WTC11 (cell line): ENCODE results near the gene GALNT2. TPM values are rescaled to one million over a fixed set of nuclear protein-coding genes. Genes with fewer than 3 reads are reported as not detected.
A peak's percentile ranks its signal among the peaks of the same experiment; 100 is the strongest.

Experiments used
- ATAC-seq: fragments of 200-7000 bp; cut with Tn5 transposase; 2 replicates; pipeline ENCODE4 v1.10.0; 2021; ENCODE audit warnings: mild to moderate bottlenecking, moderate library complexity
- CTCF ChIA-PET: fragments of 300-600 bp; sonication (Branson Sonifier 250); formaldehyde crosslinking; loops from one replicate; lab custom pipeline; 2021; ENCODE audit warnings: antibody characterized with exemption; lab: Charles Lee
- POLR2A ChIA-PET: fragments of 350-600 bp; sonication (Branson Sonifier 250); formaldehyde crosslinking; loops from one replicate; lab custom pipeline; 2021; ENCODE audit warnings: antibody characterized with exemption; lab: Charles Lee
- DNase-seq: peaks from one replicate; pipeline ENCODE4 v3.0.0; 2021; ENCODE audit warnings: low spot score
- H3K27ac Mint-ChIP-seq: 2 replicates; pipeline ENCODE4 v1.8.0; 2021; ENCODE audit warnings: mixed read lengths
- H3K27me3 Mint-ChIP-seq: 2 replicates; pipeline ENCODE4 v1.8.0; 2021; ENCODE audit warnings: low read depth, mild to moderate bottlenecking, moderate library complexity, mixed read lengths
- H3K36me3 Mint-ChIP-seq: 2 replicates; pipeline ENCODE4 v1.8.0; 2021; ENCODE audit warnings: mixed read lengths
- H3K4me1 Mint-ChIP-seq: 2 replicates; pipeline ENCODE4 v1.8.0; 2022; ENCODE audit warnings: mixed read lengths
- H3K4me3 Mint-ChIP-seq: 2 replicates; pipeline ENCODE4 v1.8.0; 2021; ENCODE audit warnings: mild to moderate bottlenecking, moderate library complexity, mixed read lengths
- H3K9me3 Mint-ChIP-seq: 2 replicates; pipeline ENCODE4 v1.8.0; 2021; ENCODE audit warnings: mixed read lengths
- AFF4 ChIP-seq: sonication (generic); formaldehyde crosslinking; IDR thresholded peaks from 2 replicates; pipeline ENCODE4 v1.8.1; 2023; ENCODE audit warnings: mild to moderate bottlenecking, missing genetic modification reagents, borderline replicate concordance
- CTCF ChIP-seq: fragments of 200-600 bp; IDR thresholded peaks from 2 replicates; pipeline ENCODE4 v1.8.0; 2022; ENCODE audit warnings: antibody characterized with exemption
- FOXK1 ChIP-seq: sonication (generic); formaldehyde crosslinking; IDR thresholded peaks from 2 replicates; pipeline ENCODE4 v1.8.0; 2022; ENCODE audit warnings: mild to moderate bottlenecking, moderate library complexity, missing genetic modification reagents
- GABPB1 ChIP-seq: sonication (generic); formaldehyde crosslinking; IDR thresholded peaks from 2 replicates; pipeline ENCODE4 v1.8.1; 2023; ENCODE audit warnings: mild to moderate bottlenecking, missing genetic modification reagents
- GRHL2 ChIP-seq: fragments of 250-450 bp; sonication (Bioruptor Pico); IDR thresholded peaks from 2 replicates; pipeline ENCODE4 v1.8.0; 2022; ENCODE audit warnings: mild to moderate bottlenecking, moderate library complexity; ENCODE audit not compliant: insufficient replicate concordance, severe bottlenecking
- SP1 ChIP-seq: sonication (generic); formaldehyde crosslinking; conservative IDR thresholded peaks from 2 replicates; pipeline ENCODE4 v1.8.1; 2022; ENCODE audit warnings: missing genetic modification reagents
- USF1 ChIP-seq: sonication (generic); formaldehyde crosslinking; IDR thresholded peaks from 2 replicates; pipeline ENCODE4 v1.8.0; 2022; ENCODE audit warnings: mild to moderate bottlenecking, missing genetic modification reagents
- ZBTB21 ChIP-seq: sonication (generic); formaldehyde crosslinking; IDR thresholded peaks from 2 replicates; pipeline ENCODE4 v1.8.1; 2023; ENCODE audit warnings: mild to moderate bottlenecking, missing genetic modification reagents, borderline replicate concordance
- ZNF219 ChIP-seq: sonication (generic); formaldehyde crosslinking; IDR thresholded peaks from 2 replicates; pipeline ENCODE4 v1.8.0; 2023; ENCODE audit warnings: missing genetic modification reagents, mild to moderate bottlenecking, borderline replicate concordance
- total RNA-seq: library from RNA; stranded (reverse); gene quantifications from 3 replicates; pipeline ENCODE4 v1.2.3, GENCODE V29; 2021
- TF ChIP-seq, protein P1 (sequence below): fragments of 250-450 bp; sonication (Bioruptor Pico); IDR thresholded peaks from 2 replicates; pipeline ENCODE4 v1.8.0; 2021; ENCODE audit warnings: mild to moderate bottlenecking
- TF ChIP-seq, protein P2 (sequence below): fragments of 250-450 bp; sonication (Bioruptor Pico); conservative IDR thresholded peaks from 2 replicates; pipeline ENCODE4 v1.9.0; 2021; ENCODE audit warnings: mild to moderate bottlenecking

Gene GALNT2
- total RNA-seq, 1 experiment from 2014 or later = 74.8 TPM

- TF ChIP-seq, protein P1, sequence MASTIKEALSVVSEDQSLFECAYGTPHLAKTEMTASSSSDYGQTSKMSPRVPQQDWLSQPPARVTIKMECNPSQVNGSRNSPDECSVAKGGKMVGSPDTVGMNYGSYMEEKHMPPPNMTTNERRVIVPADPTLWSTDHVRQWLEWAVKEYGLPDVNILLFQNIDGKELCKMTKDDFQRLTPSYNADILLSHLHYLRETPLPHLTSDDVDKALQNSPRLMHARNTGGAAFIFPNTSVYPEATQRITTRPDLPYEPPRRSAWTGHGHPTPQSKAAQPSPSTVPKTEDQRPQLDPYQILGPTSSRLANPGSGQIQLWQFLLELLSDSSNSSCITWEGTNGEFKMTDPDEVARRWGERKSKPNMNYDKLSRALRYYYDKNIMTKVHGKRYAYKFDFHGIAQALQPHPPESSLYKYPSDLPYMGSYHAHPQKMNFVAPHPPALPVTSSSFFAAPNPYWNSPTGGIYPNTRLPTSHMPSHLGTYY (CRISPR knock-in tag) = no peak
- no peak for TF ChIP-seq USF1
- TF ChIP-seq AFF4 = no peak
Measured at GRCh38 chr1:230166366-230167132, 99.5 kb downstream of the GALNT2 start (continued).

GRCh38 chr1:230167419-230167852, 100.4 kb downstream of the GALNT2 start:
- H3K27me3 Mint-ChIP-seq = no peaks in the 10 kb centered on the region
- H3K4me3 Mint-ChIP-seq = no peak overlapping the region
- DNase-seq (peak; percentile 32), ATAC-seq (peak; percentile 78)
- ChIA-PET POLR2A (no interaction called here), CTCF (interaction anchor here (0.6 to 1.7 kb wide), 6 partner anchors 37 to 318 kb away, joined by 3 to 4 read pairs (median 3); no protein-coding TSS in a partner anchor)
- peaks cover 12% of the 10 kb centered on the region for H3K36me3 Mint-ChIP-seq
- H3K27ac Mint-ChIP-seq = no peak overlapping the region
- peaks cover 13% of the 10 kb centered on the region for H3K9me3 Mint-ChIP-seq
- TF ChIP-seq ZNF219 (CRISPR knock-in tag) = no peak
- no peak for TF ChIP-seq ZBTB21 (CRISPR knock-in tag)
- peak; percentile 69 for TF ChIP-seq CTCF
- TF ChIP-seq GRHL2 = no peak
- TF ChIP-seq FOXK1 (CRISPR knock-in tag) = 0 out of 2 replicates have a peak, but pooled peaks have one; percentile 21
- TF ChIP-seq GABPB1 (CRISPR knock-in tag) = no peak
- 0 out of 2 replicates have a peak, but pooled peaks have one; percentile 32 for TF ChIP-seq SP1 (CRISPR knock-in tag)
- TF ChIP-seq, protein P2, sequence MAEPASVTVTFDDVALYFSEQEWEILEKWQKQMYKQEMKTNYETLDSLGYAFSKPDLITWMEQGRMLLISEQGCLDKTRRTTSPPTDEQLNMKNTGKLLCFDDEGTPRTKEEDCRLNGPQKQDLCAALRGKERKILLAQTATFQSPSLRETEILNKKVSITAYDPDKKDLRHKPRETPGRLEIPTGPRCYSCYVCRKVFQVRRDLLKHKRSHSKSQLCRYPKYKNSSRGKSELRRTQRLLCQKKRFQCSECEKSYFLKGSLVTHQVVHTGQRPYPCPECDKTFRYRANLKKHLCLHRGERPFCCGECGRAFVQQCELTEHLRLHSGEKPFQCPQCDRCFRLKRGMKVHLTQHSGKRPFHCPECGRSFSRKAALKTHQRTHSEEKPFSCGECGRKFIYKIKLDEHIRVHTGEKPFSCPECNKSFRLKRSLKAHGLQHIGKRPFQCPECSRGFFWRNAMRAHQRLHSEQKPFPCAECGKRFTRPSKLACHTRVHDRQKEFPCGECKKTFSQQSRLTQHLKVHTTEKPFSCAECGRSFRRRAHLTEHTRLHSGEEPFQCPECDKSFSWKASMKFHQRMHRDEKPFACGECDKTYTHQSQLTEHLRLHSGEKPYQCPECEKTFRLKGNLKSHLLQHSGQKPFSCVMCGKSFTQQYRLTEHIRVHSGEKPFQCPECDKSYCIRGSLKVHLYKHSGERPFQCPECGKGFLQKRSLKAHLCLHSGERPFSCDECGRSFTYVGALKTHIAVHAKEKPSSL = no peak
- TF ChIP-seq, all 79 proteins: peak for 3
- peaks cover 40% of the 10 kb centered on the region for H3K4me1 Mint-ChIP-seq
